ENCODE data around the gene EHBP1. TPM values are rescaled to one million over a fixed set of nuclear protein-coding genes. Genes with fewer than 3 reads are reported as not detected.

The EHBP1 gene
- total and polyA plus RNA-seq, 11 donors = 5.2 to 34.2 (median 18.1) TPM

DNA sequence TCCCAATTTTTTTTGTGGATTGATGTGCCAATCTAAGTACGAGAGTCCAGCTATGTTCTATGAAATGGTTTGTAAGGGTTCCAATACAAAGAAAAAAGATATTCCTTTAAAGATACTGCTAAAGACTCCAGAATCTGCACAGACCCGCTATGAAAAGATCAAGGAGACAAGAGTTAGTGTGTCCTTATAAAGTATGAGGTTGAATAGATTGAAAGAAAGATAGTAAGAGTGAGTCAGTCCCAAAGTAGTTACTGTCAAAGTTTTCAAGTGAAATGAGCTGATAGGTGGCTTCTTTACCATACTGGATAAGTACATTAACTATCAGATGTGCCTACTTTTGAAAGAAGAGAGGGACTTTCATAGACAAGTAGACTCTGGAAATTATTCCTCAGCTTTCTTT, 17.9 kb upstream of the EHBP1 start:
- Histone ChIP-seq H3K9me3 (no peaks in the 10 kb centered on the region), H3K27me3 (no peaks in the 10 kb centered on the region), H3K27ac (no peak overlapping the region), H3K36me3 (no peaks in the 10 kb centered on the region), H3K4me3 (no peak overlapping the region), H3K4me1 (no peaks in the 10 kb centered on the region)
- ATAC-seq (no peak), DNase-seq (no peak)
- WGBS, 4 donors = 86 to 96% (median 93%) methylated on average over 2 of the region's 2 CpGs
- TF ChIP-seq POLR2A (IDR thresholded peaks at IDR 0.05) (no peak), CTCF (IDR thresholded peaks at IDR 0.05) (no peak)
- intact Hi-C loops (cut with DNase I) = no loop called here

GRCh38 chr2:62688771-62689170, 16.7 kb upstream of the EHBP1 start:
- H3K4me1 ChIP-seq = no peaks in the 10 kb centered on the region
- H3K27ac ChIP-seq = no peak overlapping the region
- no peak for ATAC-seq
- WGBS, 4 donors = 61 to 73% (median 69%) methylated on average over 1 of the region's 1 CpG
- no peak for DNase-seq
- H3K4me3 ChIP-seq = no peak overlapping the region
- H3K27me3 ChIP-seq = no peaks in the 10 kb centered on the region
- H3K36me3 ChIP-seq = no peaks in the 10 kb centered on the region
- H3K9me3 ChIP-seq = no peaks in the 10 kb centered on the region
- intact Hi-C loops (cut with DNase I) = no loop called here
- no peak for TF ChIP-seq CTCF (IDR thresholded peaks at IDR 0.05)
- no peak for TF ChIP-seq POLR2A (IDR thresholded peaks at IDR 0.05)

GRCh38 chr2:62691186-62691585, 14.3 kb upstream of the EHBP1 start:
- no peak for TF ChIP-seq POLR2A (IDR thresholded peaks at IDR 0.05)
- TF ChIP-seq CTCF (IDR thresholded peaks at IDR 0.05) = no peak
- intact Hi-C loops (cut with DNase I) = no loop called here
- no peak overlapping the region for H3K4me3 ChIP-seq
- H3K27ac ChIP-seq = no peak overlapping the region
- no peak for DNase-seq
- H3K4me1 ChIP-seq = no peaks in the 10 kb centered on the region
- WGBS, 4 donors = 51 to 66% (median 58%) methylated on average over 2 of the region's 2 CpGs
- H3K36me3 ChIP-seq = no peaks in the 10 kb centered on the region
- ATAC-seq = no peak
- no peaks in the 10 kb centered on the region for H3K9me3 ChIP-seq
- H3K27me3 ChIP-seq = no peaks in the 10 kb centered on the region

DNA sequence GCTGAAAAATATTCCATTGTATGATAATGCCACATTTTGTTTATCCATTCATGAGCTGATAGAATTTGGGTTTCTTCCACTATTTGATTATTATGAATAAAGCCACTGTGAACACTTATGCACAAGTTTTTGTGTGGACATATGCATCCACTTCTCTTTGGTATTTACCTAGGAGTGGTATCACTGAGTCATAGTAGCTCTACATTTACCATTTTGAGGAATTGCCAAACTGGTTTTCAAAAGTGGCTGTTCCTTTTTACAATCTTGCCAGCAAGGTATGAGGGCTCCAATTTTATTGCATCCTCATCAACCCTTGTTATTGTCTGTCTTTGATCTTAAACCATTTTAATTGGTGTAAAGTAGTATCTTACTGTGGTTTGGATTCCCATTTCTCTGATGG, 13.3 kb upstream of the EHBP1 start:
- intact Hi-C loops (cut with DNase I) = no loop called here
- DNase-seq (no peak), ATAC-seq (no peak)
- Histone ChIP-seq H3K27me3 (no peaks in the 10 kb centered on the region), H3K36me3 (no peaks in the 10 kb centered on the region), H3K4me1 (no peaks in the 10 kb centered on the region), H3K9me3 (no peaks in the 10 kb centered on the region), H3K27ac (no peak overlapping the region), H3K4me3 (no peak overlapping the region)
- TF ChIP-seq CTCF (IDR thresholded peaks at IDR 0.05) = no peak
- no peak for TF ChIP-seq POLR2A (IDR thresholded peaks at IDR 0.05)
